DMS 273 (cell line): Measurements from ENCODE around the gene GNMT.
"Not testable (repeated sequence)": the region's sequence is repeated elsewhere in the genome, so short reads cannot be mapped to it uniquely, and the experiment has no call there.

ENCODE experiments used
- DNase-seq: peaks from one replicate; lab custom pipeline; 2025; ENCODE audit not compliant: unreplicated experiment; lab: John Stamatoyannopoulos, UW

The GNMT gene

DNA sequence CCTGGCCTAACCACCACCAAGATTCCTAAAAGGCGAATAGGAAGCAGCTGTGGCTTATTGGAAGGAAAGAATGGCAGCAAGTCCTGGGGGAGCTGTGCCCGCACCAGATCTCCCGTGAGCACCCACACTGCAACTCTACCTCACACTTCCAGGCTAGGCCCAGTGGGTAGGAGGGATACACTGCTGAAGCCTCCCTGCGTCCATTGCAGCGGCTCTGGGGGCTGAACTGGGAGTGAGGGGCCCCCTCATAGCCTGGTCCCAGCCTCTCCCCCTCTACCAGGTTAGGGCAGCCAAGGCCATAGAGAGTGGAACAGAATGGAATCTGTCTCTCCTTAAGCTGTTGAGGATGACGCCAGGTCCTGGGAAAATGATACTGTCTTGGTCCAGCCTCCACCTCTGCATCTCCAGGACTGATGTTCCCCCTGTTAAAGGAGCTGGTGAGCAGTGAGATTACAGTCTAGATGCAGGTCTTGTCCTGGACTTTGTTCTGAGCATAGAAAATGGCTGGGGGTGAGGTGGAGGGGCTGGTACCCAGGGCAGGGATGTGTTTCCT lies 20.0 kb upstream of the GNMT start:
- no peak for DNase-seq

DNA sequence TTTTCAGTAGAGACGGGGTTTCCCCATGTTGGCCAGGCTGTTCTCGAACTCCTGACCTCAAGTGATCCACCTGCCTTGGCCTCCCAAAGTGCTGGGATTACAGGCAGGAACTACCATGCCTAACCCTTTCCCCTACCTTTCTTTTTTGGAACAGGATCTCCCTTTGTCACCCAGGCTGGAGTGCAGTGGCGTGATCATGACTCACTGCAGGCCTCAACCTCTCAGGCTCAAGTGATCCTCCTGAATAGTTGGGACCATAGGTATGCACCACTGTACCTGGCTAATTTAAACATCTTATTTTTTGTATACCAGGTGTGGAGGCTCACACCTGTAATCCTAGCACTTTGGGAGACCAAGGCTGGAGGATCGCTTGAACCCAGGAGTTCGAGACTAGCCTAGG lies 19.2 kb upstream of the GNMT start:
- not testable (repeated sequence) for DNase-seq

DNA sequence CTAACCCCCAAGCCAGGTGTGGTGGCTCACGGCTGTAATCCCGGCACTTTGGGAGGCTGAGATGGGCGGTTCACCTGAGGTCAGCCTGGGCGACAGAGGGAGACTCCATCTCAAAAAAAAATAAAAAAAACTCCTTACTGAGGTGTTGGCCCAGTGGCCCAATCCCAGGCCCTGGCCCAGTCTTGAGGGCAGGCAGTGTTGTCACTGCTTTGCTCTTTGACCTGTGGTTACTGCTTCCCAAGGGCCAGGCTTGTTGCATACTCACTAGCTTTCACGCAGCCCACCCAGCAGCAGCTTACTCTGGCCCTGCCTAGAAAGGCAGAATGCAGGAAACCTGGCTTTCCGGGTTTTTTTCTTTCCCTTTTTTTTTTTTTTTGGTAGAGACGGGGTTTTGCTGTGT lies 18.1 kb upstream of the GNMT start:
- DNase-seq, result no peak

DNA sequence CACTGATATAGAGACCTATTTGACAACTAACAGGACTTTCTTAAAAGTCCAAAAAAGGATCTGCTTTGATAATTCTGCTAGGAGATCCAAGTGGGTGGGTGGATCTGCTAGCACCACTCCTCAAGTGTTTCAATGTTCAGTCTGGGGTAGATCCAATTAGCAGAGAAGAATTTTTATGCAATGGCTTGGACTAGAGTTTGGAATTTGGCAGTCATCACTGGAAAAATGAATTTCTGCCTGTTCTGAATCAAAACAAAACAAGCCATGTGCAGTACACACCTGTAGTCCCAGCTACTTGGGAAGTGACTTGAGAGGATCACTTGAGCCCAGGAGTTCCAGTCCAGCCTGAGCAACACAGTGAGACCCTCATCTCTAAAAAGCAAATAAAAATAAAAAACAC lies 12.6 kb upstream of the GNMT start:
- DNase-seq, result no peak

DNA sequence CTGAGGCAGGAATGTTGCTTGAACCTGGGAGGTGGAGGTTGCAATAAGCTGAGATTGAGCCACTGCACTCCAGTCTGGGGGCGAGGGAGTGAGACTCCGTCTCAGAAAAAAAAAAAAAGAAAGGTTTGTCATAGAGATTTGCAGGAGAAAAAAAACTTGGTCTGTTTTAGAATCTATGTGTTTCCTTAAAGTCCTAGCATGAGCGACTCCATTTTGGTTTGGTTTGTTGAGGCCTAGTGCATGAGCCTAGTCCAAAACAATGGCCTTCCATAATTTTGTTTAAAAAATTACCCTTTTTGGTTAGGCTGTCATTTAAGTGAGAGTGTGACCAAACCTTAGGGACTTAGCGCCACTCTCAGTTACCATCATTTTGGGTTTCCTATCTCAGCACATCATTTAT lies 8.2 kb upstream of the GNMT start:
- DNase-seq, result no peak

DNA sequence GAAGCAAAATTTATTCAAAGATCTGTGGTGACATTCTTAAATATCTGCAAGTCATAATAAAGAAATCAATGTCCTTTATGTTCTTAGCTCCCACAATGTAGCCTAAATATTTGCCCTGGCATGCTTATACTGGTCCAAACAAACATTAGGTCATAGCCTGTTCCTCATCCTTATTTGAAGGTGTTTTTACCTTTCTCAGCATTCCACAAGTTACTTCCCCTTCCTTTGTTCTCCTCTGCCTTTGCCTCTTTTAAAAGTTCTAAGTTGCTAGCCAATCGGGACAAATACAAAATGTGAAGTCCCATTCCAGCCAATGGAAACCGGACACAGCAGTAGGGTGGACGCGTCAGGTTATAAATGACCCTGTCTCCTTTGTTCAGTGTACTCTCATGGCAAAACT lies 6.1 kb upstream of the GNMT start:
- DNase-seq, result not testable (repeated sequence)

DNA sequence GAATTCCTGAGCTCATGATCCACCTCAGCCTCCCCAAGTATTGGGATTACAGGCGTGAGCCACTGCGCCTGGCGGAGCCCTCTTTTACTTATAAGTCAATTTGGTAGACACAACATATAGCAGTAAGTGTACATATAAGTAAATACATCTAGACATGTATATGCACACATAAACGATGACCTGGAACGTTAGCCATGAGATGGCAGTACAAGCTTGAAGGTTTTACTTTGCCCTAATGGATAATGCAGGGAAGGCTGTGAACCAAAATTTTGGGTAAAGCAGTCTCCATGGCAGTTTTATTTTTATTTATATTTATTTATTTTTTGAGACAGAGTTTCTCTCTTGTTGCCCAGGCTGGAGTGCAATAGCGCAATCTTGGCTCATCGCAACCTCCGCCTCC lies 2.4 kb upstream of the GNMT start:
- DNase-seq, result peak; percentile 45

DNA sequence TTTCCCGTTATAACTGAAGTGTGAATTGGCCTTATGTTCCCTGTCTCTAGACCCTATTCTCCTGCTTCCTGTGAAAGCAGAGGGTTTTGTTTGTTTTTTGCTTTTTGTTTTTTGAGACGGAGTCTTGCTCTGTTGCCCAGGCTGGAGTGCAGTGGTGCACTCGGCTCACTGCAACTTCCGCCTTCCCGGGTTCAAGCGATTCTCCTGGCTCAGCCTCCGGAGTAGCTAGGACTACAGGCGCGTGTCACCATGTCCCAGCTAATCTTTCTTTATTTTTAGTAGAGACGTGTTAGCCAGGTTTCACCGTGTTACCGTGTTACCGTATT lies 674 bp upstream of the GNMT start:
- no peak for DNase-seq

DNA sequence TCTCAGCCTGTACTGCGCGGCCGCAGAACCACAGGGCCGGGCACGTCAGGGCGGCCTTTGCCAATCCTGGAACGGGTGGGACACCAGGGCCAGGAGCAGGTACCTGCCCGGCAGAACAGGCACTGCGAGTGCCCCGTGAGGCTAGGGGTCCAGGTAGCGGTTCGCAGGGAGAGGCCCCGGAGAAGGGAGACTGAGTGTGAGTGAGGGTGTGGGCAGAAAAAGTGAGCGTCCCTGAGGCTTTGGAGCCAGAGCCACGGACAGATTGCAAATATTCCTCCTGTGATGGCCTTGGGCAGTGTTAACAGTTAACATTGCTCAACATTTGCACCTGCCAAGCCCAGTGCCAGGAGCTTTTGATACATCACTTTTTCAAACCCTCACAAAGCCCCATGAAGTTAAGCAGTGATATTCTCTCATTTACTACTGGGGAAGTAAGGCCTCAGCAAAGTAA lies 491 bp downstream of the GNMT start:
- peak; percentile 55 for DNase-seq

DNA sequence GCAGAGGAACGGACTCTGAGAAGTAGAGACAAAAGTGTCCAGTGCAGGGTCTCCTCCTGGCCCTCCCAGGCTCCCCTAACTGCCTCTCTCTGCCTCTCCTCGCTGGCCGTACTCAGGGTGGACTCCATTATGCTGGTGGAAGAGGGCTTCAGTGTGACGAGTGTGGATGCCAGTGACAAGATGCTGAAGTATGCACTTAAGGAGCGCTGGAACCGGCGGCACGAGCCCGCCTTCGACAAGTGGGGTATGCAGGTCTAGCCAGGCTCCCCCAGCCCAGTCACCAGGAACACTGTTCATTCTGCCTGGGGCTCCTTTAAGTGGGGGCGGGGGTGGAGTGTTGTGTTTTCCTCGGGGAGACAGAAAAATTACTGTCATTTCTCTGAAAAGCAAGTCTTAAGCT lies 1.5 kb downstream of the GNMT start:
- DNase-seq, result no peak

DNA sequence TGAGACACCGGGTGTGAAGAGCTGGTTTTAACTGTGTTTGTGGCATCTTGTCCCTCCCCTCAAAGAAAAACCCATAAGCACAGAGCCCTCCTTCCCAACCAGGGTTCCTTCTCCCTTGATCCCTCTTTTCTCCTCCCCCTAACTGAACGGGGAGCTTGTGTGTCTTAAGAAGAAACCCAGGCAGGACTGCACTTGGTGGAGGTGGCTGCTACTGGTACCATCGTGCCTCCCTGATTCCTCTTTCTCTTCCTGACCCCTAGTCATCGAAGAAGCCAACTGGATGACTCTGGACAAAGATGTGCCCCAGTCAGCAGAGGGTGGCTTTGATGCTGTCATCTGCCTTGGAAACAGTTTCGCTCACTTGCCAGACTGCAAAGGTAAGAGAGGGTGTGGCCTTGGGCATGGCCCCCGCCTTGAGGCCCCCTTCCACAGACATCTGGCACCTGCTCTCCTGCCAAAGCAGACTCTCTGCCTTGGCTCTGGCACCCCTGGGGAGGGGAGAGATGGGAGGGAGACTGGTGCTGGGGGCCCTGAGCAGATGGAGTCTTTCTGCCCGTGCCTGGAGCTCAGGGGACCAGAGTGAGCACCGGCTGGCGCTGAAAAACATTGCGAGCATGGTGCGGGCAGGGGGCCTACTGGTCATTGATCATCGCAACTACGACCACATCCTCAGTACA lies 2.1 kb downstream of the GNMT start:
- peak; percentile 97 for DNase-seq

DNA sequence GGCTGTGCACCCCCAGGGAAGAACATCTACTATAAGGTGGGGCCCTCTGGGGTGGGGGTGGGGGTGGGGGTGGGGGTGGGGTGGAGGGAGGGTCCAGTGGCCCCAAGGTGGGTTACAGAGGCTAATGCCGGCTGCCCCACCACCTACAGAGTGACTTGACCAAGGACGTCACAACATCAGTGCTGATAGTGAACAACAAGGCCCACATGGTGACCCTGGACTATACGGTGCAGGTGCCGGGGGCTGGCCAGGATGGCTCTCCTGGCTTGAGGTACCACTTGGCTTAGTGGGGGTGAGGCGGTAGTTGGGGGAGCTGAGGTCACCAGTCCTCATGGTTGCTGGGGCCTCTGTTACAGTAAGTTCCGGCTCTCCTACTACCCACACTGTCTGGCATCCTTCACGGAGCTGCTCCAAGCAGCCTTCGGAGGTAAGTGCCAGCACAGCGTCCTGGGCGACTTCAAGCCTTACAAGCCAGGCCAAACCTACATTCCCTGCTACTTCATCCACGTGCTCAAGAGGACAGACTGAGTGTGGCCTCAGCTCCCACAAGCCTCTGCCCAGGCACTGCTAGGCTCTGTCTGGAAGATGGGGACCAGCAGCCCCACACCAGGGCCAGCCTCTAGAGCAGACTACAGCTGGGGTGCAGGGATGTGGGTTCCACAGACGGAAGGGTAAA lies 2.8 kb downstream of the GNMT start:
- peak; percentile 58 for DNase-seq

DNA sequence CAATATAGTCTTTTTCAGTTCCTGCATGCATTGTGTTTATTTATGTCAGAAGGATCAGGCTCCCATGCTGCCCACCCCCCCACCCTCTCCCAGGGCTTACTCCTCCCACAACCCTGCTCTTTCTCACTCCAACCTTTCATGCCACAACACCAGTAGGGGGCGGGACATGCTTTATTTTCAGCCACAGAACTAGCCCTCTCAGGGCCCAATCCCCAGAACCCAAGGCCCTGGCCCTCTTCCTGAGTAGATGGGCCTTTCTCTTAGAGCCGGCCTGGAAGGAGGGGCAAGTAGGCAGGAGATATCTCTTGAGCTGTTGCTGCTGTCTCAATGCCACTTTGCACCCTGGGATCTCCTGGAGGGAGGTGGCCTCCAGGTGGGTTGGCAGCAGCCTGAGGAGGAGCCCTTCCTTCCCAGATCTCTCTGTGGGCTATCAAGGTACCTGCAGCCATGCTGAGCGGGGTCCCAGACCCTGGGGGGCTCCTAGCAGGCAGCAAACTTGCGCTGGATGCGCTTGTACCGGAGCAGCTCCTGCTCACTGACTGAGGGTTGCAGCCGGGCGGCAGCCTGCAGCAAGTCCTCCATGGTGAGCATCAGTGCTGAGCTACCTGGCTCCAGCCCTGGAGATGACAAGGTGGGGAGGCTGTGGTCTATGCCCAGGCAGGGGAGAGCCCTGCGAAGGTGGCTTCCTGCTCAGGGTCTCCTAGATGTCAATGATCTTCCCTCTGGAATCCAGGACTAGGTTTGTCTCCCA lies 3.5 kb downstream of the GNMT start:
- DNase-seq, result peak; percentile 90

DNA sequence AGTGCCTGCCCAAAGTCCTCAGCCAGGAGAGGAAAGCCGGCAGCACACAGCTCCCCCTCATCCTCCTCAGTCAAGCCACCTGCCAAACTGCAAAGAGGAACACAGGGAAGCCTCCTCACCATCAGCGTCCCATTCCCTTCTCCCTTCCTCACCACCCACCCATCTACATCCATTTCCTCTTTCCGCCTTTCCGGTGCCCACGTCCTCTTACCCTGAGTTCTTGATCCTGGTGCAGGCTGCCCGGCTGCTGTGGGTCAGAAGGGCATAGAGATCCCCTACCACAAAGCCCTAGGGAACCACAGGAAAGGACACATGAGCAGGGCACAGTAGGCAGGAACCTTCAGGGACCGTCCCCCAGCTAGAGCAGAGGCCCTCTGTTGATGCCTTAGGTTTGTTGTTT lies 6.0 kb downstream of the GNMT start:
- no peak for DNase-seq

DNA sequence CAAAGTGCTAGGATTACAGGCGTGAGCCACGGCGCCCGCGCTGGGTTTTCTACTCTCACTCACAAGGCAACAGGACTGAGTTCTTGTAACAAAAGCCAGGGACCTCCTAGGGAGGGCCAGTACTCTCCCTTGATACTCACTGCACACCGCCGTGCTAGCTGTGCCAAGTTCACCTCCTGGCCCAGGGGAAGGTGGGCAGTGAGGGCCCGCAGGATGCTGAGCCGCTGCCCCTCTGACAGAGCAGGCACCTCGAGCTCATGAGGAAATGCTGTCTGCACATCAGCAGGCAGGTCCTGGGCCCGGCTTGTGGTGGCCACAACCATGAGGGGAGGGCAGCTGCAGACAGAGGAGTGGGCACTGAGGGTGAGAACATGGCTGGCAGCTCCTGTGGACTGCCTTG lies 6.7 kb downstream of the GNMT start:
- no peak for DNase-seq

DNA sequence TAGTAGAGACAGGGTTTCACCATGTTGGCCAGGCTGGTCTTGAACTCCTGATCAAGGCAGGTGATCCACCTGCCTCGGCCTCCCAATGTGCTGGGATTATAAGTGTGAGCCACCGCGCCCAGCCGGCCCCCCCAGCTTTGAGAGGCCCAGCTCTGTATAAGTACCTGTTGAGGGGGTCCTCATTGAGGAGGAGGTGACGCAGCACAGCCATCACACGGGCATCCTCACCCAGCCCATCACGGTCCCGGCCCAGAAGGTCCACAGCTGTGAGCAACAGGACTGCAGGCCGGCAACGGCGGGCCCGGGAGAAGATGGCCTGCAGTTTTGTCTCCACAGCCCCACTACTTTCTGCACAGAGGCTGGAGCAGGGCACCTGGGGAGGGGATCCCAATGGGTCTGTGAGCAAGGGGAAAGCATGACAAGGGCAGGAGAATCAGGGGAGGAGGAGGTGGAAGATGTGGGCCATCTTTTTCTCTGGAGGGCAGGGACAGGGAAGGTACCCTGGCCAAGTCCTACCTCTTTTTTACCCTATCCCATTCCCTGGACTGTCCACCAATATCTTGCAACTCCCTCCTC lies 7.7 kb downstream of the GNMT start:
- no peak for DNase-seq

DNA sequence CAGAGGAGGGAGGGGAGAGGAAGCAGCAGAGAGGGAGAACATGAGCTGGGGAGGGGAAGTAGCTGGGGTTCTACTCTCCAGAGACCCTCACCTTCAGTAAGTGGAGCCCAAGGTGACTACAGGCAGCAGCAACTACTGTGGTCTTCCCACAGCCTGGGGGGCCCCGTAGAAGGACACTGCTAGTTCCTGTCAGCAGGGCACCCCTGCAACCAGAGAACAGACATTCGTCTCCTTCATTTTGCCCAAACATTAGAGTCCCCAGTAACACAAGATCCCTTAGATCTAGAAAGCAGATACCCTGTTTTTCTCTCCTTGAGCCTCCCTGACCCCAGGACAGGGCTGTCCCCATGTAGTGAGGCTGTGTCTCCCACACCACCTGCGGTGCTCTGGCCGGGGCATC lies 8.2 kb downstream of the GNMT start:
- no peak for DNase-seq

DNA sequence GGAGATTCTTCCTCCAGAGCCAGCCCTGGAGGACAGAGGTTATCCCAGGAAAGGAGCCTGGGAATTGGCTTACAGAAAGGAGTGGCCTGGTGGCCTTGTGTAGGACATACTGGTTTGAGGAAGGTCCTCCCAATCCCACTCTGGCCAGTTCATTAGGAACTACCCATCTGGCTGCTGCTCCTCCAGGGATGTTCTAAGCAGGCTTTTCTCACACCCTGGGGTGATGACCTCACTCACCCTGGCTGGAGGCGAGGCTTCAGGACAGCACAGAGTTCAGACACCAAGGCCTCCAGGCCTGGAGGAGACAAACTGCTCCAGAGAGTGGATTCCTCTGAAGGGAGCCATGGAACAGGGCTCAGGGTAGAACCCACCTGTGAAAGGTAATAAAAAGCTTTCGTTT lies 8.9 kb downstream of the GNMT start:
- no peak for DNase-seq

DNA sequence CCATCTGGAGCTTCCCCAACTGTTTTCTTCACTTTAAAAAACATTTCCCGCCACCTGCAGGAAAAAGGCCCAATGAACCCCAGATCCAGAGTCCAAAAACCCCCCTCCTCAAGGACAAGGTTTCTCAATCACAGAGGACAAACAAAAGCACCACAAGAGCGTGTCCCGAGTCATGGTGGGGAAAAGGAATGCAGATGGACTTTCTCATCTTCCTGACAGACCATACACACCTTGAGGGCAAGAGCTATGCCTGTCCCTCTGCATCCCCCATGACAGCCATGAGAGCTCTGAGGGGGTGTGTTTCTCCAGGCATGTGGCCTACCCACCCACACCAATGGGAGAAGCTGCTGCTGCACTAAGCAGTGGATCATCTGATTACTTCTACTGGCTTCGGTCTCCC lies 9.4 kb downstream of the GNMT start:
- DNase-seq, result no peak

DNA sequence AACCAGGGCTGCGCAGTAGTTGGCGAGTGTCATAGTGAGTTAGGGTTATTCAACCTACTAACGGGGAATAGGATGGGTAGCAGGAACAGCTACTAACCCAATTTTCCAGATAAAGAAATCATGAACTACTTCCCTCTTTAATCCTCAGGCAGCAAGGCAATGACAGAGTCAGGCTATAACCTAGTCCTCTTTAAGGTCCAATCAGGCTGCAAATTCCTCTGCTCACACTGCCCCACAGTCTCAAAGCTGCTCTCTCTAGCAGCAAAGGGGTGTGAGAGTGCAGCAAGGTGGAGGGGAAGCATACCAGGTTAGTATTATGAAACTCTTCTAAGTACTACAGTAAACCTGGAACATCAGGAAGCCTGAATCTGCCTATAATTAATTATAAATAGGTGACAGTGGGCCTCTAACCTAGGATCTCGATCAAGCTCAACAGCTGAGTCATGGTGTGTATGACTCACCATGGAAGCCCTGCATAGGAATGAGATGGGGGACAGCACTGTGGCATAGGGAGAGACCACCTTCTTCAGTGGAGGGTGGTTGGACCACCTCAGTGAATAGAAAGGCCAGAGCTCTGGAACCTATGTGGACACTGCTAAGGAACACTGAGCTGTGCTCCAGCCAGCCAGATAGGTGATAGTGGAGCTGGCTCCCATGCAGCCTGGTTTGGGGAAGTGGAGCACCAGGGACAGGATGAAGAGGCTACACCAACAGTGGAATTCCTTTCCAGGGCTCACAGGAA lies 10.5 kb downstream of the GNMT start:
- DNase-seq, result no peak

DNA sequence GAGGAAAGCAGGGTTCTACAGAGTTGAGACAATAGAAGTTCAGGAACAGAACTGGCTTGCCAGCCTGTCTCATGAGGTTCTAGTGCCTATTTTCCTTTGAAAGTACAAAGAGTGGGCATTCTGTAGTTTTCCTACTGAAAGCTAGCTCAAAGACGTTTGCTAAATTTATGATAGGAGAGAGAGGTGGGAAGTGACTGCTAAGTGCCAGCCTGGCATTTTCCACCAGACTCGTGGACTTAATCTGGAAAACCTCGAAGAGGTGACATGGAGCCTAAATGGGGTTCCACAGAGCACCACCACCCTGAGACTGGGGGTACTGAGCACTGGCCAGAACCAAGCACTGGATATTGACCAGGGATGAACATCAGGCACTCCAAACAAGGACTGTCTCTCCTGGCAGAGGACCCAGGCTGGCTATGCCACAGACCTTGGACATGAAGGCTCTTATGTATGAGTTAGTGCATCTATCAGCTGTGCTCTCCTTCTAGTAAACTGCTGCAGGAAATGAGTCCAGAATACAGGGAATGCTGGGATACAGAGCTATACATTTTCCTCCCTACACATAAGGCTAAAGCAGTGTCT lies 11.3 kb downstream of the GNMT start:
- DNase-seq, result no peak
